Measurements from ENCODE around the gene POR. TPM values are rescaled to one million over a fixed set of nuclear protein-coding genes. Genes with fewer than 3 reads are reported as not detected.

Gene POR
- total and polyA plus RNA-seq, 2 of the 13 experiments (the other 11 are each of a cell fraction or from before 2014, with no cell fraction given), result 145 to 266 TPM

DNA sequence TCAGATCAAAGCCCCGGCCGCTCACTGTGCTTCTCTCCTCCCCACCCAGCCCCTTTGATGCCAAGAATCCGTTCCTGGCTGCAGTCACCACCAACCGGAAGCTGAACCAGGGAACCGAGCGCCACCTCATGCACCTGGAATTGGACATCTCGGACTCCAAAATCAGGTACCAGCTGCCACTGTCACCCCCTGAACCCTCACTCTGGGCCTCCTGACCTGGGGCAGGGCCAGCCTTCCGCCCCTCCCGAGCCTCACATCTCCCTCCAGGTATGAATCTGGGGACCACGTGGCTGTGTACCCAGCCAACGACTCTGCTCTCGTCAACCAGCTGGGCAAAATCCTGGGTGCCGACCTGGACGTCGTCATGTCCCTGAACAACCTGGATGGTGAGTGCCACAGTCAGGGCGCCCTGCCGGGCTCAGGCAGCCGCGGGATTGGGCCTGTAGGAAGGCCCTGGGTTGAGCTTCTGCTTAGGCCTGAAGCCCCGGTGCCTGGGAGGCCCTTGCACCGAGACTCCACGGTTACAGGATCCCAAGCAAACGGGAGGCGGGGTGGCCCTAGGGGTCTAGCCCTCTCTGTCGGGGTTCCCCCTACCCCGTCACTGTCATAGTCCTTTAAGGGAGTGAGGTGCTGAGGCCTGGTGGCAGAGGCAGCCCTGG lies 68.6 kb downstream of the POR start:
- ChIA-PET POLR2A (interaction anchor here (1.1 kb wide), 1 partner anchor 11 kb away, joined by 4 read pairs; the partner anchor contains the start of gene TMEM120A), CTCF (ENCODE audit: low intra/inter-chr PET ratio, low total read pairs) (no interaction called here)
- H3K36me3 ChIP-seq (replicated peaks in 1 of 2; ENCODE audit: control insufficient read depth in 1 of 2, insufficient read depth in 2 of 2, low read length in 2 of 2), result peaks cover 58 to 91% of the 10 kb centered on the region in 2 experiments
- TF ChIP-seq ZBTB8A (CRISPR knock-in tag; IDR thresholded peaks at IDR 0.05; ENCODE audit: borderline replicate concordance, low read depth), result no peak
- TF ChIP-seq RBM22 (optimal IDR thresholded peaks at IDR 0.05; ENCODE audit: low read length), result peak; percentile 57
- no peak for TF ChIP-seq CAMTA2 (CRISPR knock-in tag; IDR thresholded peaks at IDR 0.05; ENCODE audit: borderline replicate concordance)
- TF ChIP-seq POLR2A (IDR thresholded peaks at IDR 0.05; ENCODE audit: insufficient read depth in 1 of 2, low read depth in 2 of 2, low read length in 2 of 2), result peak in 1 of 2 experiments; percentile 7; a peak in 1 of 4 replicates
- 0 out of 2 replicates have a peak, but pooled peaks have one; percentile 30 for TF ChIP-seq MYC (CRISPR knock-in tag; IDR thresholded peaks at IDR 0.05; ENCODE audit: borderline replicate concordance)
- TF ChIP-seq HNRNPLL (IDR thresholded peaks at IDR 0.05; ENCODE audit: low read depth, low read length, poor library complexity, severe bottlenecking), result peak; percentile 9
- BruUV-seq (replicated peaks), result no TSS peak
- no peak overlapping the region for H2AFZ ChIP-seq (ENCODE audit: low read length)
- H3K4me2 ChIP-seq (ENCODE audit: low read depth, low read length), result no peak overlapping the region
- FAIRE-seq (no peak), DNase-seq (ENCODE audit: low spot score) (no peak), ATAC-seq (no peak)
- H3K4me1 ChIP-seq (ENCODE audit: insufficient read depth, low read length), result no peaks in the 10 kb centered on the region; the same call in 1 of the 2 replicates
- no peak overlapping the region for H3K4me3 ChIP-seq (replicated peaks in 1 of 3; ENCODE audit: insufficient read depth in 1 of 3, low read depth in 2 of 3, low read length in 3 of 3)
- no peaks in the 10 kb centered on the region for H3K9me3 ChIP-seq (ENCODE audit: low read length)
- no peak overlapping the region for H3K27ac ChIP-seq (ENCODE audit: extremely low read length, insufficient read depth, low read length)
- in situ Hi-C loops (cut with HindIII; ENCODE audit: extremely low pct_ligation_motif_present, low pct_unique_long_range_greater_than_20kb), result no loop called here
- no peaks in the 10 kb centered on the region for H3K27me3 ChIP-seq (ENCODE audit: control insufficient read depth in 1 of 2, insufficient read depth in 2 of 2, low read length in 2 of 2)
- no peaks in the 10 kb centered on the region for H3K79me2 ChIP-seq (ENCODE audit: insufficient read depth, low read length)
- peaks cover 4% of the 10 kb centered on the region; the same call in 1 of the 2 replicates for H4K20me1 ChIP-seq (ENCODE audit: insufficient read depth, low read length)
- 98% methylated on average over 23 of the region's 26 CpGs for WGBS (ENCODE audit: low lambda C conversion rate)
- H3K9ac ChIP-seq (ENCODE audit: insufficient read depth, low read depth, low read length), result no peak overlapping the region
- intact Hi-C loops (cut with micrococcal nuclease; ENCODE audit: unreplicated experiment), result no loop called here
